Glutamatergic neuron (in vitro differentiated cells): ENCODE results near the gene COL25A1. TPM values are rescaled to one million over a fixed set of nuclear protein-coding genes. Genes with fewer than 3 reads are reported as not detected.

Source experiments
- DNase-seq: peaks from one replicate; pipeline ENCODE4 v3.0.0; 2022
- H3K27ac Mint-ChIP-seq: one replicate; pipeline ENCODE4 v1.8.0; 2020; ENCODE audit warnings: mild to moderate bottlenecking, mixed read lengths, inconsistent platforms; ENCODE audit not compliant: unreplicated experiment
- H3K27me3 Mint-ChIP-seq: one replicate; pipeline ENCODE4 v1.8.0; 2020; ENCODE audit warnings: mild to moderate bottlenecking, moderate library complexity, mixed read lengths, inconsistent platforms; ENCODE audit not compliant: unreplicated experiment
- H3K36me3 Mint-ChIP-seq: one replicate; pipeline ENCODE4 v1.8.0; 2020; ENCODE audit warnings: mild to moderate bottlenecking, mixed read lengths, inconsistent platforms; ENCODE audit not compliant: unreplicated experiment
- H3K4me1 Mint-ChIP-seq: one replicate; pipeline ENCODE4 v1.8.0; 2020; ENCODE audit warnings: mild to moderate bottlenecking, low read depth, mixed read lengths, inconsistent platforms; ENCODE audit not compliant: unreplicated experiment
- H3K4me3 Mint-ChIP-seq: one replicate; pipeline ENCODE4 v1.8.0; 2020; ENCODE audit warnings: mild to moderate bottlenecking, mixed read lengths, inconsistent platforms; ENCODE audit not compliant: unreplicated experiment
- H3K9me3 Mint-ChIP-seq: one replicate; pipeline ENCODE4 v1.8.0; 2020; ENCODE audit warnings: mild to moderate bottlenecking, moderate library complexity, mixed read lengths, inconsistent platforms; ENCODE audit not compliant: unreplicated experiment
- total RNA-seq: library from RNA; stranded (reverse); fragmentation: NEBNext Ultra II Directional; extraction: Animal tissue kit (Norgen Biotek cat#: 25700); gene quantifications from one replicate; pipeline ENCODE4 v1.2.1, GENCODE V29; 2021; ENCODE audit not compliant: unreplicated experiment
- TF ChIP-seq, protein P1 (sequence below): fragments of 200-600 bp; sonication (generic); IDR thresholded peaks from one replicate; pipeline ENCODE4 v1.5.0; 2021; ENCODE audit not compliant: partially characterized antibody, unreplicated experiment

Gene COL25A1
- total RNA-seq, 1 donor from 2014 or later = 1.1 TPM

DNA sequence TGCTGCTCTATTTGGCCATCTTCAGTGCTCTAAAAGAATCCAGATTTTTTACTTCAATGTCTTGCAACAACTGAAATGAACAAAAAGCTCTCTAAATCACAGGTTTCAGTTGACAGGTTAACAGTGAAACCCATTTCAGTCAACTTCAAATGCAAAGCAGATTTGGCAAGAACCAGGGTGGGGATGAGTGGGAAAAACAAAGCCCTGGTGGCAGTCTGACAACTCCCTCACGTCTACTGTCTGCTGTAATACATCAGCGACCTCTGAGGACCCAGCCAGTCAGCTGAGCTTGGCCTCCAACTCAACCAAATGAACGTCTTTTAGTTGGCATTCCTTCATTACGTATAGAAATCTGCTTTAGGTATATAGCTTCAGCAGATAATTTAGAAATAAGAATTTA is 95.8 kb downstream of the COL25A1 start:
- TF ChIP-seq, protein P1, sequence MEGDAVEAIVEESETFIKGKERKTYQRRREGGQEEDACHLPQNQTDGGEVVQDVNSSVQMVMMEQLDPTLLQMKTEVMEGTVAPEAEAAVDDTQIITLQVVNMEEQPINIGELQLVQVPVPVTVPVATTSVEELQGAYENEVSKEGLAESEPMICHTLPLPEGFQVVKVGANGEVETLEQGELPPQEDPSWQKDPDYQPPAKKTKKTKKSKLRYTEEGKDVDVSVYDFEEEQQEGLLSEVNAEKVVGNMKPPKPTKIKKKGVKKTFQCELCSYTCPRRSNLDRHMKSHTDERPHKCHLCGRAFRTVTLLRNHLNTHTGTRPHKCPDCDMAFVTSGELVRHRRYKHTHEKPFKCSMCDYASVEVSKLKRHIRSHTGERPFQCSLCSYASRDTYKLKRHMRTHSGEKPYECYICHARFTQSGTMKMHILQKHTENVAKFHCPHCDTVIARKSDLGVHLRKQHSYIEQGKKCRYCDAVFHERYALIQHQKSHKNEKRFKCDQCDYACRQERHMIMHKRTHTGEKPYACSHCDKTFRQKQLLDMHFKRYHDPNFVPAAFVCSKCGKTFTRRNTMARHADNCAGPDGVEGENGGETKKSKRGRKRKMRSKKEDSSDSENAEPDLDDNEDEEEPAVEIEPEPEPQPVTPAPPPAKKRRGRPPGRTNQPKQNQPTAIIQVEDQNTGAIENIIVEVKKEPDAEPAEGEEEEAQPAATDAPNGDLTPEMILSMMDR = no peak
- no peak for DNase-seq
- Mint-ChIP-seq H3K27ac (no peak overlapping the region), H3K9me3 (no peaks in the 10 kb centered on the region), H3K4me1 (peaks cover 1% of the 10 kb centered on the region), H3K36me3 (no peaks in the 10 kb centered on the region), H3K4me3 (no peak overlapping the region), H3K27me3 (no peaks in the 10 kb centered on the region)

DNA sequence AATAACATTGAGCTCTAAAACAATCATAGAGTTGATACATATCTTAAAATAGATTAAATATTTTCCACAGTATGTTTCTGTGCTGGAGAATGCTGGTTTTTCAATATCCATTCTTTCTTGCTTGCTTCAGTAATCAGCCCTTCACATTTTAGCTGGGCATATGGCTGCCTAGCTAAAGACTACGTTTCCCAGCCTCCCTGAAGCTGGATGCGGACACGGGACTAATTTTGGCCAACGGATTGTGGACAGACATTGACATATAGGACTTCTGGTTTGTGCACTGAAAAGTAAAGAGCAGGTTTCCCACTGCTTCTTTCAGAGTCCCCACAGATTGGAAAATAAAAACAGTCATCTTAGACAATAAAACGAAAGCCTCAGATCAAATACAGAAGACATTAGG is 97.3 kb downstream of the COL25A1 start:
- no peak overlapping the region for H3K27ac Mint-ChIP-seq
- no peaks in the 10 kb centered on the region for H3K9me3 Mint-ChIP-seq
- TF ChIP-seq, protein P1 = no peak
- H3K4me3 Mint-ChIP-seq = no peak overlapping the region
- H3K4me1 Mint-ChIP-seq = peaks cover 1% of the 10 kb centered on the region
- no peak for DNase-seq
- no peaks in the 10 kb centered on the region for H3K36me3 Mint-ChIP-seq
- H3K27me3 Mint-ChIP-seq = no peaks in the 10 kb centered on the region

DNA sequence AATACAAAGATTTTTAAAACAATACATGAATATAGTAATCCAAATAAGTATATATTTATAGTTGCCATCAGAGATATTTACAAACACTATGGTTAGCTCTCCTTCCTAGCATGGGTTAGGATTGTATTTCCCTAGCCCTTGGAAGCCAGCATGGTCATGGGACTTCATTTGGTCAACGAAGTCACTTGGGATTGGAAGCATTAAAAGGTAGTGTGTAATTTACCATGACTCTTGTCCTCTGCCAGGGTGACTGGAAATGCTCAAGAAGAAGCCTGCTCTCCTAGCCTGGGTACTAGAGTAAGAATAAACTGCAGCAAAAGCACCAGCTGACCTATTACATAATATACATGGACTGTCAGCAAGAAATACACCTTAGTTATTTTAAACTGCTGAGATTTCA is 102.9 kb downstream of the COL25A1 start:
- no peaks in the 10 kb centered on the region for H3K9me3 Mint-ChIP-seq
- no peak overlapping the region for H3K4me3 Mint-ChIP-seq
- no peak for DNase-seq
- TF ChIP-seq, protein P1 = no peak
- H3K4me1 Mint-ChIP-seq = no peaks in the 10 kb centered on the region
- H3K36me3 Mint-ChIP-seq = no peaks in the 10 kb centered on the region
- no peaks in the 10 kb centered on the region for H3K27me3 Mint-ChIP-seq
- H3K27ac Mint-ChIP-seq = no peak overlapping the region

DNA sequence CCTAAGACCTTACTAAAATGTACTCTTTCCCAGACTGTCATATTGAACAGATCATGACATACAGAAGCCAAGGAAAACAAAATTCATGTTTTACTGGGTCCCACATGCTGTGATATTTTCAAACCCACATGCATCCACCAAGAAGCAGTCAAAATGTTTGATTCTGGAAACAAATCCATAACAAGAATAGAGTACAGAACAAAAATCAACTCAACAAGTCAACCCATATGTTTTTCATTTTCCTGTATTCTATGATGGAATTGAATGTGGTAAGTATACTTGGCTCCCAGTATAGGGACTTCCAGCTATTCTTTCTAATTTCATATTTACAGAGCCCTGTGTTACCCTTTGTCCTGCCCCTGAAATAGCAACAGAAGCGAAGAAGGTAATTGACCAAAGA is 106.8 kb downstream of the COL25A1 start:
- TF ChIP-seq, protein P1 = no peak
- no peaks in the 10 kb centered on the region for H3K27me3 Mint-ChIP-seq
- no peaks in the 10 kb centered on the region for H3K4me1 Mint-ChIP-seq
- no peak overlapping the region for H3K4me3 Mint-ChIP-seq
- no peaks in the 10 kb centered on the region for H3K36me3 Mint-ChIP-seq
- H3K9me3 Mint-ChIP-seq = no peaks in the 10 kb centered on the region
- H3K27ac Mint-ChIP-seq = no peak overlapping the region
- DNase-seq = no peak

DNA sequence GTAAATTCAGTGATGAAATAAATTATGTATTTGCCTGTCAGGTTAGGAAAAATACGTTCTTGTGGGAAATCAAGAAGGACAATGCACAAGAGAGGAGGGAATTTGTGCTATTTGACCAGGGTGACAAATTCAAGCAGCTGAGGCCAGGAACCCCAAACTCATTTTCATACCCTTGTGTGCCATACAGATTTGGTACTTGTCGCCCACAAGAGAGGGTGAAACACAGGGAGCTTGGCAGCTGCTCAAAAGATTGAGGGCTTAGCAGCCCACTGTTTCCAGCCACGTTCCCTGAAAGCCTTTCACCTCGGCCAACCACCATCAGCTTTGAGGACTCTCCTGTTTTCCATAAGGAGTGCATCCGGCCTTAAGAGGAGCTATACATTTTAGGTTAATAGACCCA is 111.2 kb downstream of the COL25A1 start:
- DNase-seq = no peak
- no peaks in the 10 kb centered on the region for H3K27me3 Mint-ChIP-seq
- H3K9me3 Mint-ChIP-seq = no peaks in the 10 kb centered on the region
- H3K4me3 Mint-ChIP-seq = no peak overlapping the region
- H3K27ac Mint-ChIP-seq = no peak overlapping the region
- H3K36me3 Mint-ChIP-seq = no peaks in the 10 kb centered on the region
- TF ChIP-seq, protein P1 = no peak
- no peaks in the 10 kb centered on the region for H3K4me1 Mint-ChIP-seq
